ENCODE data around the gene PLAGL2. TPM values are rescaled to one million over a fixed set of nuclear protein-coding genes. Genes with fewer than 3 reads are reported as not detected.

The PLAGL2 gene
- total and polyA plus RNA-seq, 2 of the 4 experiments (the other 2 are of a cell fraction): 2.9 to 7.7 TPM

- H2BK5ac ChIP-seq (ENCODE audit: low read depth, low read length, poor library complexity, severe bottlenecking): no peak overlapping the region
- WGBS, 2 experiments (ENCODE audit: extremely low coverage in 2 of 2, insufficient read length in 1 of 2): no CpG with 5 or more reads among the region's 4 CpGs
- in situ Hi-C loops (cut with MboI; ENCODE audit: low sequenced_read_pairs) (no loop called here), dilution Hi-C loops (cut with HindIII; ENCODE audit: low sequenced_read_pairs, unreplicated experiment) (no loop called here), intact Hi-C loops (cut with micrococcal nuclease) (loop anchor here (5.0 kb wide), 1 partner anchor 382 kb away; no protein-coding TSS in a partner anchor)
- H3K27me3 ChIP-seq (ENCODE audit: control insufficient read depth, insufficient read depth, low read length): no peaks in the 10 kb centered on the region
- no peak for ATAC-seq (ENCODE audit: low read depth)
- H4K91ac ChIP-seq (ENCODE audit: insufficient read depth, low read depth, low read length): no peak overlapping the region
- ChIA-PET CTCF (interaction anchor here (0.5 kb wide), 1 partner anchor 67 kb away, joined by 7 read pairs; no protein-coding TSS in a partner anchor), POLR2A (ENCODE audit: unreplicated experiment) (no interaction called here)
- no TSS peak for BruUV-seq (replicated peaks)
- no peak overlapping the region for H2AK9ac ChIP-seq (replicated peaks; ENCODE audit: low read depth, low read length, poor library complexity)
- H3K9ac ChIP-seq (ENCODE audit: low read depth, low read length): no peak overlapping the region
- no peak overlapping the region for H2BK120ac ChIP-seq (ENCODE audit: low read depth, low read length)
- H3K79me1 ChIP-seq (ENCODE audit: low read depth in 1 of 2, low read length in 2 of 2): peaks cover 67 to 92% of the 10 kb centered on the region in 2 experiments
- no peak overlapping the region for H2BK15ac ChIP-seq (ENCODE audit: low read depth, low read length)
- H2AK5ac ChIP-seq (ENCODE audit: low read depth, low read length): no peak overlapping the region
- H3K4me2 ChIP-seq (ENCODE audit: low read depth, low read length): no peak overlapping the region
- no peak overlapping the region for H2BK20ac ChIP-seq (ENCODE audit: low read depth, low read length)
- DNase-seq: no peak
- no peak overlapping the region for H3K18ac ChIP-seq (ENCODE audit: low read depth, low read length)
- peaks cover 47% of the 10 kb centered on the region for H4K20me1 ChIP-seq (ENCODE audit: insufficient read depth, low read length)
- H2AFZ ChIP-seq (replicated peaks; ENCODE audit: low read length, poor library complexity): no peak overlapping the region
- H3K36me3 ChIP-seq (ENCODE audit: control insufficient read depth, insufficient read depth, low read length): peaks cover 21% of the 10 kb centered on the region
- no peaks in the 10 kb centered on the region for H3K9me3 ChIP-seq (ENCODE audit: control insufficient read depth, insufficient read depth, low read length)
- H4K5ac ChIP-seq (ENCODE audit: low read depth, low read length): no peak overlapping the region
- H3K56ac ChIP-seq (ENCODE audit: extremely low read depth, insufficient read depth, low read length): no peak overlapping the region
- peaks cover 28% of the 10 kb centered on the region for H3K9me1 ChIP-seq (ENCODE audit: insufficient read depth, low read length)
- H3K23ac ChIP-seq (ENCODE audit: low read depth, low read length): peak overlapping the region; percentile 23; the same call in 1 of the 2 replicates
- no peak overlapping the region for H3K14ac ChIP-seq (replicated peaks; ENCODE audit: low read depth, low read length)
- TF ChIP-seq BHLHE40 (IDR thresholded peaks at IDR 0.05; ENCODE audit: low read depth, low read length): no peak
- no peak for TF ChIP-seq POLR2A (IDR thresholded peaks at IDR 0.05; ENCODE audit: low read depth, low read length)
- no peak for TF ChIP-seq ELK1 (IDR thresholded peaks at IDR 0.05; ENCODE audit: borderline replicate concordance, low read depth, low read length)
- no peak for TF ChIP-seq MAZ (IDR thresholded peaks at IDR 0.05; ENCODE audit: borderline replicate concordance, low read depth, low read length)
- TF ChIP-seq RCOR1 (IDR thresholded peaks at IDR 0.05; ENCODE audit: insufficient replicate concordance, low read length): no peak
- TF ChIP-seq MAFK (IDR thresholded peaks at IDR 0.05; ENCODE audit: low read depth, low read length): no peak
- no peak for TF ChIP-seq USF2 (IDR thresholded peaks at IDR 0.05; ENCODE audit: low read depth, low read length)
- no peak for TF ChIP-seq RAD21 (IDR thresholded peaks at IDR 0.05; ENCODE audit: low read length)
- no peak for TF ChIP-seq MXI1 (IDR thresholded peaks at IDR 0.05; ENCODE audit: borderline replicate concordance, low read depth, low read length)
- no peak for TF ChIP-seq SMC3 (IDR thresholded peaks at IDR 0.05; ENCODE audit: low read depth, low read length)
- TF ChIP-seq CEBPB (IDR thresholded peaks at IDR 0.05; ENCODE audit: low read depth, low read length): no peak
- no peak for TF ChIP-seq CTCF (conservative IDR thresholded peaks at IDR 0.05; ENCODE audit: low read depth, low read length)
- peaks cover 22% of the 10 kb centered on the region for H3K4me1 ChIP-seq (ENCODE audit: control insufficient read depth, insufficient read depth, low read length)
- no peak overlapping the region for H3K27ac ChIP-seq (ENCODE audit: insufficient read depth, low read length)
- H3K4me3 ChIP-seq (ENCODE audit: insufficient read depth, low read depth, low read length): no peak overlapping the region
- H3K4ac ChIP-seq (ENCODE audit: low read depth, low read length): no peak overlapping the region
- no peak overlapping the region for H4K8ac ChIP-seq (ENCODE audit: low read depth in 2 of 2, low read length in 2 of 2)
Measured at GRCh38 chr20:32204205-32205109, 3.1 kb downstream of the PLAGL2 start.

Data from IMR-90 (cell line).